HS-27A (cell line): Measurements from ENCODE around the gene UMODL1.

Experiments used
- DNase-seq: peaks from one replicate; pipeline ENCODE4 v3.0.0-alpha.2; 2012; ENCODE audit warnings: low read depth, missing footprints

The UMODL1 gene

GRCh38 chr21:42130441-42130840 is 59.3 kb downstream of the UMODL1 start:
- DNase-seq = no peak

GRCh38 chr21:42132183-42132582 is 61.1 kb downstream of the UMODL1 start:
- no peak for DNase-seq

- no peak for DNase-seq
Measured at GRCh38 chr21:42133131-42133530, 62.0 kb downstream of the UMODL1 start.

GRCh38 chr21:42135386-42136052 is 64.4 kb downstream of the UMODL1 start:
- DNase-seq = no peak

- DNase-seq = no peak
Measured at GRCh38 chr21:42137191-42137904, 66.2 kb downstream of the UMODL1 start.

- DNase-seq = no peak
Measured at GRCh38 chr21:42140196-42140934, 69.2 kb downstream of the UMODL1 start.

GRCh38 chr21:42141643-42142042 is 70.5 kb downstream of the UMODL1 start:
- no peak for DNase-seq

GRCh38 chr21:42142141-42142540 is 71.0 kb downstream of the UMODL1 start:
- no peak for DNase-seq

GRCh38 chr21:42142627-42143026 is 71.5 kb downstream of the UMODL1 start:
- no peak for DNase-seq

- DNase-seq = no peak
Measured at GRCh38 chr21:42143111-42143510, 72.0 kb downstream of the UMODL1 start.

GRCh38 chr21:42144221-42144620 is 73.1 kb downstream of the UMODL1 start:
- no peak for DNase-seq

- no peak for DNase-seq
Measured at GRCh38 chr21:42144679-42145568, 73.8 kb downstream of the UMODL1 start.

- DNase-seq = peak; percentile 22
Measured at GRCh38 chr21:42145569-42146272, 74.6 kb downstream of the UMODL1 start.

- DNase-seq = no peak
Measured at GRCh38 chr21:42146273-42146805, 75.2 kb downstream of the UMODL1 start.

- no peak for DNase-seq
Measured at GRCh38 chr21:42146821-42147220, 75.7 kb downstream of the UMODL1 start.

- no peak for DNase-seq
Measured at GRCh38 chr21:42147386-42148020, 76.4 kb downstream of the UMODL1 start.

GRCh38 chr21:42148097-42148496 is 77.0 kb downstream of the UMODL1 start:
- no peak for DNase-seq

- no peak for DNase-seq
Measured at GRCh38 chr21:42148584-42148983, 77.5 kb downstream of the UMODL1 start.

GRCh38 chr21:42149656-42150473 is 78.7 kb downstream of the UMODL1 start:
- DNase-seq = no peak
